Right kidney (tissue), 1 donor: ENCODE data around the gene LMO2.
"Not testable (repeated sequence)": the region's sequence is repeated elsewhere in the genome, so short reads cannot be mapped to it uniquely, and the experiment has no call there.

Experiments used
- DNase-seq: peaks from one replicate; pipeline ENCODE4 v3.0.0-alpha.2; 2016

Gene LMO2

GRCh38 chr11:33825854-33826560 is 65.9 kb downstream of the LMO2 start:
- DNase-seq = no peak

DNA sequence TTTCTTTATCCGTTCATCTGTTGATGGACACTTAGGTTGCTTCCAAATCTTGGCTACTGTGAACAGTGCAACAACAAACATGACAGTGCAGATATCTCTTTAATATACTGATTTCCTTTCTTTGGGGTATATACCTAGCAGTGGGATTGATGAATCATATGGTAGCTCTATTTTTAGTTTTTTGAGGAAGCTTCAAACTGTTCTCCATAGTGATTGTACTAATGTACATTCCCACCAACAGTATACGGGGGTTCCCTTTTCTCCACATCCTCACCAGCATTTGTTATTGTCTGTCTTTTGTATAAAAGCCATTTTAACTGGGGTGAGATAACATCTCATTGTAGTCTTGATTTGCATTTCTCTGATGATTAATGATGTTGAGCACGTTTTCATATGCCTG is 68.9 kb downstream of the LMO2 start:
- DNase-seq = not testable (repeated sequence)

- DNase-seq = no peak
These were observed 72.4 kb downstream of the LMO2 start for GRCh38 chr11:33819278-33820035.
